Sigmoid colon (tissue), 4 donors: ENCODE results near the gene CCDC33.

Experiments
- EP300 ChIP-seq, 4 donors: sonication (generic); formaldehyde crosslinking; IDR thresholded peaks; one replicate each; pipeline ENCODE4 v1.6.1; 2017; ENCODE audit warnings: antibody characterized with exemption in 4 of 4
- POLR2A ChIP-seq, 2 donors: fragments of 450-650 bp; IDR thresholded peaks; one replicate each; pipeline ENCODE4 v1.6.1; 2016; ENCODE audit warnings: antibody characterized with exemption in 2 of 2, mild to moderate bottlenecking in 2 of 2, moderate library complexity in 2 of 2
- POLR2AphosphoS5 ChIP-seq, 4 donors: sonication (generic); formaldehyde crosslinking; IDR thresholded peaks; one replicate each; pipeline ENCODE4 v1.6.1; 2017; ENCODE audit warnings: antibody characterized with exemption in 4 of 4
- TF ChIP-seq, protein P1 (sequence below), 4 experiments: fragments of 450-650 bp in 3 of 4; fragments of 200-600 bp in 1 of 4; IDR thresholded peaks; one replicate each; pipeline ENCODE4 v1.5.1; 2016 to 2019; ENCODE audit warnings: antibody characterized with exemption in 4 of 4, mild to moderate bottlenecking in 3 of 4, moderate library complexity in 2 of 4

GRCh38 chr15:74211656-74212055 lies 24.5 kb upstream of the CCDC33 start:
- TF ChIP-seq, protein P1, sequence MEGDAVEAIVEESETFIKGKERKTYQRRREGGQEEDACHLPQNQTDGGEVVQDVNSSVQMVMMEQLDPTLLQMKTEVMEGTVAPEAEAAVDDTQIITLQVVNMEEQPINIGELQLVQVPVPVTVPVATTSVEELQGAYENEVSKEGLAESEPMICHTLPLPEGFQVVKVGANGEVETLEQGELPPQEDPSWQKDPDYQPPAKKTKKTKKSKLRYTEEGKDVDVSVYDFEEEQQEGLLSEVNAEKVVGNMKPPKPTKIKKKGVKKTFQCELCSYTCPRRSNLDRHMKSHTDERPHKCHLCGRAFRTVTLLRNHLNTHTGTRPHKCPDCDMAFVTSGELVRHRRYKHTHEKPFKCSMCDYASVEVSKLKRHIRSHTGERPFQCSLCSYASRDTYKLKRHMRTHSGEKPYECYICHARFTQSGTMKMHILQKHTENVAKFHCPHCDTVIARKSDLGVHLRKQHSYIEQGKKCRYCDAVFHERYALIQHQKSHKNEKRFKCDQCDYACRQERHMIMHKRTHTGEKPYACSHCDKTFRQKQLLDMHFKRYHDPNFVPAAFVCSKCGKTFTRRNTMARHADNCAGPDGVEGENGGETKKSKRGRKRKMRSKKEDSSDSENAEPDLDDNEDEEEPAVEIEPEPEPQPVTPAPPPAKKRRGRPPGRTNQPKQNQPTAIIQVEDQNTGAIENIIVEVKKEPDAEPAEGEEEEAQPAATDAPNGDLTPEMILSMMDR (IDR thresholded peaks at IDR 0.05) = no peak
- TF ChIP-seq EP300 (IDR thresholded peaks at IDR 0.05) = no peak
- no peak for TF ChIP-seq POLR2A (IDR thresholded peaks at IDR 0.05)
- no peak for TF ChIP-seq POLR2AphosphoS5 (IDR thresholded peaks at IDR 0.05)
